ENCODE measurements around the gene CNR1. TPM values are rescaled to one million over a fixed set of nuclear protein-coding genes. Genes with fewer than 3 reads are reported as not detected.

The CNR1 gene
- total RNA-seq, 2 donors from 2014 or later: 12.2 to 14.5 TPM

DNA sequence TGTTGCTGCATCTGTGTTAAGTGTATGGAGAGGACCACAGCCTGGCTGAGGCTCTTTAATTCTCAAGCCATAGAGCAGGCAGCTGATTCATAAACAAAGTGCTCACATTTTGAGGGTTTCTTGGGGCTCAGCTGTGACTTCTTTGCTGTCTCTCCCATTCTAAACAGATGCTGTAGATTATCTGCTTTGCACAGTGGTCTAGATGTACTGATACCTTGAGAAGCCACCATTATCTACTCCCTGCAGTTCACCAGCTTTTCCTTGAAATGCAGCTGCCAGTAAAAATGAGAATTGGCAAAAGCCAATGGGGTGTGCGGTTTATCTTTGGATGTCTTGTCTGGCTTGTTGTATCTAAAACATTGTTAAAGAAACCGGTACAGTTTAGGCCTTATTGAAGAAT is 5.2 kb upstream of the CNR1 start:
- H3K4me1 Mint-ChIP-seq: peaks cover 16% of the 10 kb centered on the region
- H3K9me3 Mint-ChIP-seq: peaks cover under 1% of the 10 kb centered on the region
- WGBS, 2 experiments (ENCODE audit: insufficient coverage in 1 of 2, insufficient read length in 1 of 2): 99 to 100% methylated on average over 1 to 2 of the region's 2 CpGs
- TF ChIP-seq, protein P1, sequence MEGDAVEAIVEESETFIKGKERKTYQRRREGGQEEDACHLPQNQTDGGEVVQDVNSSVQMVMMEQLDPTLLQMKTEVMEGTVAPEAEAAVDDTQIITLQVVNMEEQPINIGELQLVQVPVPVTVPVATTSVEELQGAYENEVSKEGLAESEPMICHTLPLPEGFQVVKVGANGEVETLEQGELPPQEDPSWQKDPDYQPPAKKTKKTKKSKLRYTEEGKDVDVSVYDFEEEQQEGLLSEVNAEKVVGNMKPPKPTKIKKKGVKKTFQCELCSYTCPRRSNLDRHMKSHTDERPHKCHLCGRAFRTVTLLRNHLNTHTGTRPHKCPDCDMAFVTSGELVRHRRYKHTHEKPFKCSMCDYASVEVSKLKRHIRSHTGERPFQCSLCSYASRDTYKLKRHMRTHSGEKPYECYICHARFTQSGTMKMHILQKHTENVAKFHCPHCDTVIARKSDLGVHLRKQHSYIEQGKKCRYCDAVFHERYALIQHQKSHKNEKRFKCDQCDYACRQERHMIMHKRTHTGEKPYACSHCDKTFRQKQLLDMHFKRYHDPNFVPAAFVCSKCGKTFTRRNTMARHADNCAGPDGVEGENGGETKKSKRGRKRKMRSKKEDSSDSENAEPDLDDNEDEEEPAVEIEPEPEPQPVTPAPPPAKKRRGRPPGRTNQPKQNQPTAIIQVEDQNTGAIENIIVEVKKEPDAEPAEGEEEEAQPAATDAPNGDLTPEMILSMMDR (conservative IDR thresholded peaks at IDR 0.05): no peak
- H3K27me3 ChIP-seq (ENCODE audit: control insufficient read depth, insufficient read depth, low read length, poor library complexity, severe bottlenecking): peaks cover 32% of the 10 kb centered on the region
- no peak for DNase-seq
- no peaks in the 10 kb centered on the region for H3K36me3 Mint-ChIP-seq (ENCODE audit: low read depth)
- H3K9me3 ChIP-seq (ENCODE audit: control insufficient read depth, low read length): peaks cover 3% of the 10 kb centered on the region
- no peaks in the 10 kb centered on the region for H3K36me3 ChIP-seq (ENCODE audit: control insufficient read depth, insufficient read depth, low read length)
- H3K27ac Mint-ChIP-seq: no peak overlapping the region
- no peak overlapping the region for H3K4me3 Mint-ChIP-seq
- peaks cover 38% of the 10 kb centered on the region for H3K27me3 Mint-ChIP-seq (ENCODE audit: insufficient read depth)
- H3K27ac ChIP-seq (ENCODE audit: low read depth, low read length): no peak overlapping the region
- no peak overlapping the region for H3K4me3 ChIP-seq (ENCODE audit: low read length)
- no peaks in the 10 kb centered on the region for H3K4me1 ChIP-seq (ENCODE audit: control insufficient read depth, insufficient read depth, low read length)
- H3K9ac ChIP-seq (ENCODE audit: extremely low read depth, low read length, poor library complexity, severe bottlenecking): no peak overlapping the region

DNA sequence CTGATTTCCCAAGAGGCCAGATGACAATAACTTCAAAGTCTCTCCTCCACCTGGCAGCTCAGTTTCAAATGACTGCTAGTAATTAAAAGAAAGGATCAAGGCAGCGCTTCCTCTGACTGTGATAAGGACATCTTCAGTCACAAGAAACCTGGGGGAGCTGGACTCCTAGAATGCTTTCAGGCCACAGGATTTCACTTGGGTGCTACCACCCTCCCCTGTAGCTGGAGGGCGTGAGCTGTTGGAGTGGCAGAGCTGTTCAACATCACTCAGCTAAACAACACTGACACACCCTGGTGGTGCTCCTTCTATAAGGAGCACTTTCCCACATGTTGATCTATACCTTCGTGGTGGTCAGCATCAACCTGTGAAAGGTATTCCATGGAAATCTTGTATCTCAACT is 2.2 kb upstream of the CNR1 start:
- Histone ChIP-seq H3K9ac (ENCODE audit: extremely low read depth, low read length, poor library complexity, severe bottlenecking) (no peak overlapping the region), H3K27ac (ENCODE audit: low read depth, low read length) (no peak overlapping the region), H3K27me3 (ENCODE audit: control insufficient read depth, insufficient read depth, low read length, poor library complexity, severe bottlenecking) (peaks cover 40% of the 10 kb centered on the region), H3K9me3 (ENCODE audit: control insufficient read depth, low read length) (no peaks in the 10 kb centered on the region), H3K4me1 (ENCODE audit: control insufficient read depth, insufficient read depth, low read length) (no peaks in the 10 kb centered on the region), H3K4me3 (ENCODE audit: low read length) (no peak overlapping the region), H3K36me3 (ENCODE audit: control insufficient read depth, insufficient read depth, low read length) (no peaks in the 10 kb centered on the region)
- H3K9me3 Mint-ChIP-seq: no peaks in the 10 kb centered on the region
- TF ChIP-seq, protein P1 (conservative IDR thresholded peaks at IDR 0.05): no peak
- DNase-seq: no peak
- no peaks in the 10 kb centered on the region for H3K36me3 Mint-ChIP-seq (ENCODE audit: low read depth)
- no peak overlapping the region for H3K27ac Mint-ChIP-seq
- no peak overlapping the region for H3K4me3 Mint-ChIP-seq
- peaks cover 43% of the 10 kb centered on the region for H3K27me3 Mint-ChIP-seq (ENCODE audit: insufficient read depth)
- peaks cover 32% of the 10 kb centered on the region for H3K4me1 Mint-ChIP-seq
- WGBS, 2 experiments (ENCODE audit: insufficient coverage in 1 of 2, insufficient read length in 1 of 2): 94% methylated on average over 3 of the region's 3 CpGs; no CpG with 5 or more reads in 1 of the 2 experiments

DNA sequence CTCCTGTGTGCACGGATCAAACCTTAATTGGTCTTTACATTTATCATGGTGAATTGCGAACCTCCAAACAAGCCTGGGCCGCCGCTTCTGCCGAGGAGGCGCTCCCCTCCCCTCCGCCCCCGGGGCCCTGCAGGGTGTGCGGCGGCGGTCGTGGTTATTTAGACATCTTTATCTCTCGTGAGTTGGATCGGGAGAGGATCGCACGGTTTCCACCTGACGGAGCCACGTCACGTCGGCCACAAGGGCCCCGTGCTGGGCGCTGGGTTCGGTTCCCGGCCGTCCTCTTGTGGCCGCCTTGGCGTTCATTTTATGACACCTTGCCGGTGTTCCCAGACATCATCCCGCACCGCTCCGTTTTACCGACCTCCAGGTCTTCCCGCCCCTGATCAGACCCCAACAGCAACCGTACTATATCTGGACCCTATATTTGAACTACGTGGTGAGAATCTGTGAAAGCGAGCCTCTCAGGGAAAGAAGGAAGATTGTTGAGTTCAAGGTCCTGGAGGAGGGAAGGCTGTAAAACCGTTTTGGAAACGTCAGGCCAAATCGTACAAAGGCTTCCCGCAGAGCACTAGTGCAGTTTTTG is 1.3 kb upstream of the CNR1 start:
- Histone ChIP-seq H3K4me3 (ENCODE audit: low read length) (peak overlapping the region; percentile 83), H3K27ac (ENCODE audit: low read depth, low read length) (no peak overlapping the region), H3K9ac (ENCODE audit: extremely low read depth, low read length, poor library complexity, severe bottlenecking) (no peak overlapping the region), H3K36me3 (ENCODE audit: control insufficient read depth, insufficient read depth, low read length) (no peaks in the 10 kb centered on the region), H3K4me1 (ENCODE audit: control insufficient read depth, insufficient read depth, low read length) (no peaks in the 10 kb centered on the region), H3K27me3 (ENCODE audit: control insufficient read depth, insufficient read depth, low read length, poor library complexity, severe bottlenecking) (peaks cover 40% of the 10 kb centered on the region), H3K9me3 (ENCODE audit: control insufficient read depth, low read length) (no peaks in the 10 kb centered on the region)
- DNase-seq: peak; percentile 71
- H3K36me3 Mint-ChIP-seq (ENCODE audit: low read depth): no peaks in the 10 kb centered on the region
- no peak overlapping the region for H3K27ac Mint-ChIP-seq
- no peaks in the 10 kb centered on the region for H3K9me3 Mint-ChIP-seq
- 14 to 21% methylated on average over 22 to 40 of the region's 40 CpGs for WGBS, 2 experiments (ENCODE audit: insufficient coverage in 1 of 2, insufficient read length in 1 of 2)
- TF ChIP-seq, protein P1 (conservative IDR thresholded peaks at IDR 0.05): no peak
- H3K27me3 Mint-ChIP-seq (ENCODE audit: insufficient read depth): peaks cover 43% of the 10 kb centered on the region
- H3K4me3 Mint-ChIP-seq: peak overlapping the region; percentile 68
- H3K4me1 Mint-ChIP-seq: peaks cover 25% of the 10 kb centered on the region
